SU-DHL-6 (cell line): ENCODE results near the gene VWA8.

Experiments
- CTCF ChIP-seq: fragments of 200-600 bp; sonication (generic); IDR thresholded peaks from one replicate; pipeline ENCODE4 v1.5.1; 2017; ENCODE audit warnings: antibody characterized with exemption, mild to moderate bottlenecking, low read length, moderate library complexity; ENCODE audit not compliant: insufficient read depth, poor library complexity, severe bottlenecking
- EZH2phosphoT487 ChIP-seq: fragments of 200-600 bp; sonication (generic), shearing (Covaris generic); conservative IDR thresholded peaks from 2 replicates; pipeline ENCODE4 v1.6.1; 2018; ENCODE audit warnings: mild to moderate bottlenecking, antibody characterized with exemption, low read length, moderate library complexity, mixed read lengths

GRCh38 chr13:41533266-41534052 lies 427.4 kb downstream of the VWA8 start:
- TF ChIP-seq CTCF (no peak), EZH2phosphoT487 (no peak)
